OCI-LY3 (cell line): ENCODE results near the gene PLTP.
A peak's percentile ranks its signal among the peaks of the same experiment; 100 is the strongest.

ENCODE experiments used
- H2AFZ ChIP-seq: fragments of 200-600, 300-600 bp; shearing (Covaris generic); 2 replicates; pipeline ENCODE4 v1.6.0; 2014; ENCODE audit warnings: antibody characterized with exemption, low read depth, low read length
- H3K27ac ChIP-seq: fragments of 200-600, 300-600 bp; sonication (generic); 2 replicates; pipeline ENCODE4 v1.5.1; 2014; ENCODE audit warnings: mild to moderate bottlenecking, low read length, moderate library complexity, mixed read lengths
- H3K27me3 ChIP-seq: fragments of 200-600, 300-600 bp; sonication (generic); 2 replicates; pipeline ENCODE4 v1.6.1; 2014; ENCODE audit warnings: low read depth, low read length, mixed read lengths
- H3K36me3 ChIP-seq: fragments of 200-600, 300-600 bp; sonication (generic); replicated peaks from 2 replicates; pipeline ENCODE3; 2014; ENCODE audit warnings: low read depth, low read length, mixed read lengths
- H3K4me1 ChIP-seq: fragments of 300-600, 200-600 bp; sonication (generic); 2 replicates; pipeline ENCODE4 v1.6.1; 2014; ENCODE audit warnings: low read length, mixed read lengths
- H3K4me2 ChIP-seq: fragments of 200-600, 300-600 bp; sonication (generic); 2 replicates; pipeline ENCODE4 v1.6.1; 2014; ENCODE audit warnings: low read length, mixed read lengths
- H3K4me3 ChIP-seq: fragments of 300-600, 200-600 bp; sonication (generic); 2 replicates; pipeline ENCODE4 v1.5.1; 2014; ENCODE audit warnings: antibody characterized with exemption, mild to moderate bottlenecking, low read length, moderate library complexity
- H3K79me2 ChIP-seq: fragments of 300-600, 200-600 bp; shearing (Covaris generic); 2 replicates; pipeline ENCODE4 v1.6.1; 2014; ENCODE audit warnings: mild to moderate bottlenecking, low read length, mixed read lengths
- H3K9ac ChIP-seq: fragments of 300-600, 200-600 bp; shearing (Covaris generic); 2 replicates; pipeline ENCODE4 v1.6.0; 2014; ENCODE audit warnings: mild to moderate bottlenecking, low read length, moderate library complexity
- H3K9me3 ChIP-seq: fragments of 200-600, 300-600 bp; shearing (Covaris generic); 2 replicates; pipeline ENCODE4 v1.6.1; 2014; ENCODE audit warnings: low read length, mixed read lengths; ENCODE audit not compliant: insufficient read depth
- H4K20me1 ChIP-seq: fragments of 200-600, 300-600 bp; sonication (generic); 2 replicates; pipeline ENCODE4 v1.6.1; 2016; ENCODE audit warnings: low read length, mixed read lengths; ENCODE audit not compliant: insufficient read depth
- CTCF ChIP-seq: fragments of 200-600, 300-600 bp; sonication (generic); IDR thresholded peaks from 2 replicates; pipeline ENCODE4 v1.5.1; 2014; ENCODE audit warnings: antibody characterized with exemption, low read length, low read depth
- EZH2phosphoT487 ChIP-seq: fragments of 200-600 bp; shearing (Covaris generic); IDR thresholded peaks from 2 replicates; pipeline ENCODE4 v1.6.1; 2018; ENCODE audit warnings: antibody characterized with exemption, mixed run types, low read depth

Gene PLTP

GRCh38 chr20:45890985-45891983 is 20.7 kb downstream of the PLTP start, which contains the start of the genes CTSA and NEURL2:
CTSA (plus strand) TSS chr20:45891335; CDS start chr20:45891569, 234 bp downstream.
NEURL2 (minus strand) TSS chr20:45891208; CDS start chr20:45890991, 217 bp downstream.
- Histone ChIP-seq H3K27me3 (no peaks in the 10 kb centered on the region), H3K4me2 (peak within 1 kb of the TSS; percentile 89), H2AFZ (peak within 1 kb of the TSS; percentile 86), H3K9me3 (no peaks in the 10 kb centered on the region), H3K4me3 (peak within 1 kb of the TSS; percentile 84), H3K36me3 (peaks cover 6% of the 10 kb centered on the region), H3K9ac (peak within 1 kb of the TSS; percentile 64), H3K27ac (no peak within 1 kb of the TSS), H3K79me2 (no peaks in the 10 kb centered on the region), H3K4me1 (peaks cover 11% of the 10 kb centered on the region), H4K20me1 (no peaks in the 10 kb centered on the region)
- TF ChIP-seq CTCF = no peak

- Histone ChIP-seq H3K27ac (no peak overlapping the region), H3K4me1 (peaks cover 11% of the 10 kb centered on the region), H3K79me2 (no peaks in the 10 kb centered on the region), H2AFZ (peak overlapping the region; percentile 86), H3K9me3 (no peaks in the 10 kb centered on the region), H3K4me3 (peak overlapping the region; percentile 84), H4K20me1 (no peaks in the 10 kb centered on the region), H3K4me2 (peak overlapping the region; percentile 89), H3K36me3 (peaks cover 7% of the 10 kb centered on the region), H3K9ac (peak overlapping the region; percentile 64), H3K27me3 (no peaks in the 10 kb centered on the region)
- TF ChIP-seq EZH2phosphoT487 = no peak
- TF ChIP-seq CTCF = no peak
These were observed 21.6 kb downstream of the PLTP start for GRCh38 chr20:45890077-45890984.

- H3K4me3 ChIP-seq = no peak overlapping the region
- H3K4me2 ChIP-seq = no peak overlapping the region
These were observed 23.3 kb downstream of the PLTP start for GRCh38 chr20:45888681-45889080.

More at GRCh38 chr20:45888681-45889080, 23.3 kb downstream of the PLTP start:
- Histone ChIP-seq H4K20me1 (no peaks in the 10 kb centered on the region), H3K27ac (no peak overlapping the region), H2AFZ (no peak overlapping the region), H3K79me2 (no peaks in the 10 kb centered on the region), H3K27me3 (no peaks in the 10 kb centered on the region), H3K9me3 (no peaks in the 10 kb centered on the region), H3K4me1 (peaks cover 19% of the 10 kb centered on the region), H3K9ac (no peak overlapping the region), H3K36me3 (peaks cover 12% of the 10 kb centered on the region)
- no peak for TF ChIP-seq EZH2phosphoT487
- no peak for TF ChIP-seq CTCF
